GM19324 (cell line): Measurements from ENCODE around the gene TFR2.

ENCODE experiments used
- ATAC-seq: cut with Tn5 transposase; IDR thresholded peaks from one replicate; pipeline ENCODE4 v1.9.1; 2021; ENCODE audit warnings: mild to moderate bottlenecking, moderate library complexity; ENCODE audit not compliant: unreplicated experiment, low FRiP score

TFR2 gene

GRCh38 chr7:100641463-100641859 is at the start of gene TFR2:
Gene TFR2, minus strand, starts transcription at chr7:100641552. Its CDS starts 43 bp downstream, at chr7:100641509.
- no peak for ATAC-seq

- ATAC-seq: no peak
These were observed 48.1 kb upstream of the TFR2 start for GRCh38 chr7:100689230-100690135.

- no peak for ATAC-seq
These were observed 47.0 kb upstream of the TFR2 start for GRCh38 chr7:100688326-100688860.

- ATAC-seq: no peak
These were observed 46.5 kb upstream of the TFR2 start for GRCh38 chr7:100687751-100688300.

GRCh38 chr7:100687261-100687660 is 45.9 kb upstream of the TFR2 start:
- ATAC-seq: no peak

GRCh38 chr7:100686822-100687211 is 45.5 kb upstream of the TFR2 start:
- no peak for ATAC-seq

- ATAC-seq: no peak
These were observed 45.0 kb upstream of the TFR2 start for GRCh38 chr7:100686201-100686821.

- no peak for ATAC-seq
These were observed 44.3 kb upstream of the TFR2 start for GRCh38 chr7:100685631-100686145.

- ATAC-seq: no peak
These were observed 43.8 kb upstream of the TFR2 start for GRCh38 chr7:100685049-100685605.

GRCh38 chr7:100684534-100685042 is 43.2 kb upstream of the TFR2 start:
- no peak for ATAC-seq

GRCh38 chr7:100683659-100684533 is 42.5 kb upstream of the TFR2 start:
- ATAC-seq: no peak

- ATAC-seq: no peak
These were observed 41.8 kb upstream of the TFR2 start for GRCh38 chr7:100682991-100683658.

- no peak for ATAC-seq
These were observed 40.9 kb upstream of the TFR2 start for GRCh38 chr7:100682228-100682741.

- ATAC-seq: no peak
These were observed 40.3 kb upstream of the TFR2 start for GRCh38 chr7:100681491-100682227.

- ATAC-seq: no peak
These were observed 39.4 kb upstream of the TFR2 start for GRCh38 chr7:100680576-100681271.

- no peak for ATAC-seq
These were observed 38.7 kb upstream of the TFR2 start for GRCh38 chr7:100679927-100680575.
